Mucosa of stomach (tissue), 1 donor: ENCODE data around the gene GNL2.

ENCODE experiments used
- H3K27me3 ChIP-seq: one replicate; pipeline ENCODE4 v1.7.0; 2013; ENCODE audit warnings: mild to moderate bottlenecking, low read length; ENCODE audit not compliant: control insufficient read depth, insufficient read depth
- H3K36me3 ChIP-seq: one replicate; pipeline ENCODE4 v1.7.0; 2013; ENCODE audit warnings: low read length; ENCODE audit not compliant: control insufficient read depth, insufficient read depth
- H3K4me1 ChIP-seq: one replicate; pipeline ENCODE4 v1.7.0; 2013; ENCODE audit warnings: mild to moderate bottlenecking, low read length; ENCODE audit not compliant: control insufficient read depth, insufficient read depth
- H3K4me3 ChIP-seq: one replicate; pipeline ENCODE4 v1.7.0; 2013; ENCODE audit warnings: low read length
- H3K9ac ChIP-seq: one replicate; pipeline ENCODE4 v1.7.0; 2013; ENCODE audit warnings: mild to moderate bottlenecking, low read length, moderate library complexity
- H3K9me3 ChIP-seq: one replicate; pipeline ENCODE4 v1.7.0; 2013; ENCODE audit warnings: mild to moderate bottlenecking, low read length, moderate library complexity; ENCODE audit not compliant: control insufficient read depth
- donor health status: Pancreatic carcinoma.

GNL2 gene

GRCh38 chr1:37629008-37629407 is 33.3 kb upstream of the GNL2 start:
- no peak overlapping the region for H3K4me3 ChIP-seq
- no peaks in the 10 kb centered on the region for H3K9me3 ChIP-seq
- H3K36me3 ChIP-seq, result no peaks in the 10 kb centered on the region
- H3K4me1 ChIP-seq, result no peaks in the 10 kb centered on the region
- no peak overlapping the region for H3K9ac ChIP-seq
- peaks cover 63% of the 10 kb centered on the region for H3K27me3 ChIP-seq

DNA sequence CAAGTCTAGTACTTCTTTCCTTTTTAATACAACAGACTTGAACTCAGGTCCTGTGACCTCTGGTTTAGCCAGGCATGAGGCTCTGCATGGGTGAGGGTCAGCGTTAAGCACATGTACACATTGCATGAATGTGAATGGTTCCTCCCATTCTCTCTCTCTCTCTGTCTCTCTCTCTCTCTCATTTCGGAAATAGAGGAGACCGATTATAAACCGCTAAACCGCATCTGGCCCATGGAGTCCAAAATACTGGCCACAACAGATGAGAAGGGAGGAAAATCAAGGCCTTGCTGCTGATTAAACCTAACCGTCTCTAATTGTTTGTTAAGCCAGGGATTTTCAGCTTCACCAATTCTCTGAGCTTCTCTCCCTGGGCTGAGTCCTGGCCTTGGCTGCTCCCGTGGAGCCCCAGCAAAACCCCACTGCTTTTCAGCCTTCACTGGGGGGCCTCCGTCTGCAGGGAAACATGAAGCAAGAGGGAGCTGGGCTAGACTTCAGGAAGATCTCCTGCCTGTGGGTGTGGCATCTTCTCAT is 32.4 kb upstream of the GNL2 start:
- Histone ChIP-seq H3K9me3 (no peaks in the 10 kb centered on the region), H3K4me3 (no peak overlapping the region), H3K36me3 (no peaks in the 10 kb centered on the region), H3K4me1 (no peaks in the 10 kb centered on the region), H3K27me3 (peaks cover 54% of the 10 kb centered on the region), H3K9ac (no peak overlapping the region)

GRCh38 chr1:37622131-37622530 is 26.4 kb upstream of the GNL2 start:
- Histone ChIP-seq H3K4me3 (no peak overlapping the region), H3K9me3 (no peaks in the 10 kb centered on the region), H3K4me1 (no peaks in the 10 kb centered on the region), H3K36me3 (no peaks in the 10 kb centered on the region), H3K27me3 (peaks cover 24% of the 10 kb centered on the region), H3K9ac (no peak overlapping the region)

GRCh38 chr1:37621326-37621870 is 25.7 kb upstream of the GNL2 start:
- H3K36me3 ChIP-seq, result no peaks in the 10 kb centered on the region
- H3K27me3 ChIP-seq, result peaks cover 24% of the 10 kb centered on the region
- H3K4me1 ChIP-seq, result no peaks in the 10 kb centered on the region
- H3K4me3 ChIP-seq, result no peak overlapping the region
- H3K9me3 ChIP-seq, result no peaks in the 10 kb centered on the region
- H3K9ac ChIP-seq, result no peak overlapping the region

DNA sequence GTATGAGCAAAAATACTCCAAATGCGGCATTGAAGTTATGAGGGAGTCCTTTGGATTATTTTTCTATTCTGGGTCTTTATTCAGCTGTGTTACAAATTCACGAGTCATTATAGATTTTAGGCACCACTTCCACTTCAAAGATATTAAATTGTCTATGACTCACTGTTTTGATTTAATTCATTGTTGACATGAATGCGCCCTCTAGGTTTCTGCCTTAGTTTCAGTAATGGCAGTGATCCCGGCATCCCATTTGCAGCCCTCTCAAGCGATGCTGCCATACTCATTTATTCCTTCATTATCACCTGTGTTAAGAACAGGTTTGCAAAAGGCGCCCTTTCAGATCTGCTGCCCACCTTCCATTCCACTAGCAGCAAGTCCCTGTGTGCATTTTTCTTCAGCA is 25.0 kb upstream of the GNL2 start:
- no peaks in the 10 kb centered on the region for H3K4me1 ChIP-seq
- no peaks in the 10 kb centered on the region for H3K36me3 ChIP-seq
- H3K9me3 ChIP-seq, result no peaks in the 10 kb centered on the region
- no peak overlapping the region for H3K9ac ChIP-seq
- no peak overlapping the region for H3K4me3 ChIP-seq
- H3K27me3 ChIP-seq, result peaks cover 29% of the 10 kb centered on the region

GRCh38 chr1:37616330-37616729 is 20.6 kb upstream of the GNL2 start:
- Histone ChIP-seq H3K9me3 (no peaks in the 10 kb centered on the region), H3K27me3 (peaks cover 41% of the 10 kb centered on the region), H3K4me3 (no peak overlapping the region), H3K4me1 (no peaks in the 10 kb centered on the region), H3K9ac (no peak overlapping the region), H3K36me3 (no peaks in the 10 kb centered on the region)

DNA sequence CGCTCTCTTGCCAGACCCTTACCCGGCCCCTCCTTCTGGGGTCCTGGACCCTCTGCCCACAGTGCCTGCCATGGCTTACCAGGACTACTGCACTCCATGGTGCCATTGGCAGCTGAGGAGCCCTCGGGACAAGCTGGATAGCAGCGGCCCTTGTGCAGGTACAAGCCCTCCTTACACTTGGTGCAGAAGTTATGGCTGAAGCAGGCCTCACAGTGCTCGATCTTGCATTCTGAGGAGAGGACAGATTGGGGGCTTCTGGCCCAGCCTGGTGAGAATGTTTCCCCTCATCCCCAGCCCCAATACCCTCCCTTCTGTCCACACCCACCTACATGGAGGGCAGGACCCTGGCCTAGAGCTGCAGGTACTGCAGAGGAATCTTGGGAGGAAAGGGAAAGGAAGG is 18.4 kb upstream of the GNL2 start:
- Histone ChIP-seq H3K9me3 (no peaks in the 10 kb centered on the region), H3K4me3 (no peak overlapping the region), H3K36me3 (no peaks in the 10 kb centered on the region), H3K27me3 (peaks cover 35% of the 10 kb centered on the region), H3K4me1 (no peaks in the 10 kb centered on the region), H3K9ac (no peak overlapping the region)

- no peaks in the 10 kb centered on the region for H3K9me3 ChIP-seq
- peaks cover 45% of the 10 kb centered on the region for H3K27me3 ChIP-seq
- no peak overlapping the region for H3K9ac ChIP-seq
- no peaks in the 10 kb centered on the region for H3K36me3 ChIP-seq
- no peak overlapping the region for H3K4me3 ChIP-seq
- H3K4me1 ChIP-seq, result no peaks in the 10 kb centered on the region
Observed at GRCh38 chr1:37612186-37612585, 16.4 kb upstream of the GNL2 start.

- no peaks in the 10 kb centered on the region for H3K36me3 ChIP-seq
- H3K9ac ChIP-seq, result no peak overlapping the region
- H3K9me3 ChIP-seq, result no peaks in the 10 kb centered on the region
- no peak overlapping the region for H3K4me3 ChIP-seq
- H3K4me1 ChIP-seq, result no peaks in the 10 kb centered on the region
- peaks cover 25% of the 10 kb centered on the region for H3K27me3 ChIP-seq
Observed at GRCh38 chr1:37609994-37610393, 14.3 kb upstream of the GNL2 start.

GRCh38 chr1:37609002-37609401 is 13.3 kb upstream of the GNL2 start:
- Histone ChIP-seq H3K9me3 (no peaks in the 10 kb centered on the region), H3K4me1 (no peaks in the 10 kb centered on the region), H3K27me3 (peaks cover 19% of the 10 kb centered on the region), H3K9ac (no peak overlapping the region), H3K36me3 (no peaks in the 10 kb centered on the region), H3K4me3 (no peak overlapping the region)

- no peaks in the 10 kb centered on the region for H3K4me1 ChIP-seq
- peaks cover 10% of the 10 kb centered on the region for H3K27me3 ChIP-seq
- H3K9ac ChIP-seq, result no peak overlapping the region
- no peaks in the 10 kb centered on the region for H3K9me3 ChIP-seq
- H3K36me3 ChIP-seq, result no peaks in the 10 kb centered on the region
- no peak overlapping the region for H3K4me3 ChIP-seq
Observed at GRCh38 chr1:37606481-37607263, 10.9 kb upstream of the GNL2 start.

DNA sequence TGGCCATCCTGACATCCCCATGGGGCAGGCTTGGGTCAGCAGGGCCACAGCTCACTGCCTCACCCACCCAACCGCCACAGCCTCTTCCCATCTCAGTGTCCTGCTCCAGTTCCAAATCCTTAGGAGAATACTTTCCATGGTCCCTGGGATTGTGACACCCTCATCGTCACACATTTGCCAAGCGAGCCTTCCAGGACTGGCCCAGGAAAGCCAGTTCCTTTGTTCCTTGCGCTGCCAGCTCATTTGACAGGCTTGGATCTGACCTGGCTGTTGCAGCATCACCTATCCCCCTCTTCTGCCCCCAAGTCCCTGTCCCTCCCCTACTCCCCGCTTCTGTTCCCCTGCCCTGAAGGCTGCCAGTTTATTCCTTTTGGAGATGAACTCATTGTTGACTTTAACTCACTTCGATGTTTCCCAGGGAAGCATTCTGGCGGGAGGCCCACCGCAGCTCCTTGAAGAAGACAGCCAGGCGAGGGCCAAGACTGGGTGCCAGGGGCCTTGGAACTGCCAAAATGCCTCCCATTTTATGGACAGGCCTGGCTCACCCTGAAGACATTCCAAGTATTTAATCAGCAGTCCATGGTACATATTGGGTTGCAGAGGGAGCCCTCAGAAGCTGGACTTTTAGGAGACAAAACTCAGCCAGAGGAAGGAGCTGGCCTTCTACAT is 10.2 kb upstream of the GNL2 start:
- no peaks in the 10 kb centered on the region for H3K4me1 ChIP-seq
- H3K27me3 ChIP-seq, result peaks cover 10% of the 10 kb centered on the region
- no peaks in the 10 kb centered on the region for H3K9me3 ChIP-seq
- no peak overlapping the region for H3K9ac ChIP-seq
- no peaks in the 10 kb centered on the region for H3K36me3 ChIP-seq
- H3K4me3 ChIP-seq, result no peak overlapping the region
